GM19238 (cell line): ENCODE measurements around the gene SIGLEC6.
"Not testable (repeated sequence)": the region's sequence is repeated elsewhere in the genome, so short reads cannot be mapped to it uniquely, and the experiment has no call there.

Experiments
- DNase-seq: peaks from one replicate; pipeline ENCODE4 v3.0.0; 2011; ENCODE audit warnings: low spot score; ENCODE audit not compliant: insufficient read length

SIGLEC6 gene

GRCh38 chr19:51509823-51510660 is 21.4 kb downstream of the SIGLEC6 start:
- no peak for DNase-seq

GRCh38 chr19:51508059-51508733 is 23.3 kb downstream of the SIGLEC6 start:
- DNase-seq, result no peak

- no peak for DNase-seq
Observed at GRCh38 chr19:51507640-51508058, 23.8 kb downstream of the SIGLEC6 start.

- DNase-seq, result no peak
Observed at GRCh38 chr19:51507192-51507591, 24.3 kb downstream of the SIGLEC6 start.

- no peak for DNase-seq
Observed at GRCh38 chr19:51505904-51506303, 25.6 kb downstream of the SIGLEC6 start.

- no peak for DNase-seq
Observed at GRCh38 chr19:51503896-51504295, 27.6 kb downstream of the SIGLEC6 start.

- no peak for DNase-seq
Observed at GRCh38 chr19:51503286-51503817, 28.1 kb downstream of the SIGLEC6 start.

GRCh38 chr19:51501594-51502263 is 29.7 kb downstream of the SIGLEC6 start, which contains the start of gene SIGLEC12:
TSS of gene SIGLEC12 (minus strand) at chr19:51501800. CDS start at chr19:51501733, 67 bp downstream.
- DNase-seq, result no peak

- DNase-seq, result not testable (repeated sequence)
Observed at GRCh38 chr19:51500931-51501330, 30.5 kb downstream of the SIGLEC6 start.

GRCh38 chr19:51497666-51498065 is 33.8 kb downstream of the SIGLEC6 start:
- DNase-seq, result no peak

GRCh38 chr19:51493776-51494175 is 37.7 kb downstream of the SIGLEC6 start:
- DNase-seq, result no peak

GRCh38 chr19:51491586-51491985 is 39.9 kb downstream of the SIGLEC6 start:
- DNase-seq, result no peak

- DNase-seq, result no peak
Observed at GRCh38 chr19:51490676-51491075, 40.8 kb downstream of the SIGLEC6 start.

GRCh38 chr19:51489113-51489512 is 42.4 kb downstream of the SIGLEC6 start:
- DNase-seq, result no peak

- no peak for DNase-seq
Observed at GRCh38 chr19:51488491-51488890, 43.0 kb downstream of the SIGLEC6 start.

GRCh38 chr19:51485960-51486660 is 45.4 kb downstream of the SIGLEC6 start:
- DNase-seq, result no peak

- no peak for DNase-seq
Observed at GRCh38 chr19:51480590-51480989, 50.9 kb downstream of the SIGLEC6 start.

GRCh38 chr19:51479531-51480331 is 51.7 kb downstream of the SIGLEC6 start:
- DNase-seq, result no peak

- DNase-seq, result no peak
Observed at GRCh38 chr19:51478381-51479234, 52.9 kb downstream of the SIGLEC6 start, which contains the start of gene CEACAM18. TSS of gene CEACAM18 (plus strand) at chr19:51478539.
